Nucleus accumbens (tissue), 56 donors: ENCODE measurements around the gene PPP1R27.

Source experiments
- DNase-seq, 56 donors: peaks; one replicate each; lab custom pipeline; 2025; lab: John Stamatoyannopoulos, UW

Gene PPP1R27

DNA sequence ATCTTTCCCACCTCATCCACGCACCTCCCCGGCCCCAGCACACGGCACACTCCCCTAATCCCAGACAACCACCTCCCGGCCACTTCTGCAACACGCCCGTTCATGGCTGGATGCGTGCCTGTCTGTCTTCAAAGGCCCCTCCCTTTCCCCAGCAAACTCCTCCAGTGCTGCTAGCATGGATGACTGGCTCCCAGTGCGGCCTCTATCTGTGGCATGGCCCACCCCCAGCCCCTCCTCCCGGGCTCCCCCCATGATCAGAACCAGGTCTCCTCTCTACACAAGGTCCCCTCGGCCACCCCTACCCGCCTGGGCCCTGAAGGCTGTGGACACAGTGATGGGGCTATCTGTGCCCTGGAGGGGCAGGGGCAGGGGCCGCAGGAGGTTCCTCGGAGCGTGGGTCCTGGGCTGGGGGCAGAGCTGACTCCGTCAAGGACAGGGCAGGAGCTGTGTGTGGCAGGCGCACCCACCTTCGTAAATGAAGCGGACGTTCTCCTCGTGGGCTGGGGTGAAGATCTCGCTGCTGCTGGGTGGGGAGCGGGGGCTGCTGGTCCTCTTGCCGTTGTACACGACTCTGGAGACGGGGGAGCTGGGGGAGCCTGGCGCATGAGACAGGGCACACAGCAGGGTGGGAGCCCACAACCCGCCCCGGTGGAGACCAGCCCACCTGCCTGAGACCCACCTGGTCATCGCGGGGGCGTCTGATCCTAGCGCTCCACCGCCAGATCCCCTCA is 10.9 kb downstream of the PPP1R27 start:
- no peak for DNase-seq

DNA sequence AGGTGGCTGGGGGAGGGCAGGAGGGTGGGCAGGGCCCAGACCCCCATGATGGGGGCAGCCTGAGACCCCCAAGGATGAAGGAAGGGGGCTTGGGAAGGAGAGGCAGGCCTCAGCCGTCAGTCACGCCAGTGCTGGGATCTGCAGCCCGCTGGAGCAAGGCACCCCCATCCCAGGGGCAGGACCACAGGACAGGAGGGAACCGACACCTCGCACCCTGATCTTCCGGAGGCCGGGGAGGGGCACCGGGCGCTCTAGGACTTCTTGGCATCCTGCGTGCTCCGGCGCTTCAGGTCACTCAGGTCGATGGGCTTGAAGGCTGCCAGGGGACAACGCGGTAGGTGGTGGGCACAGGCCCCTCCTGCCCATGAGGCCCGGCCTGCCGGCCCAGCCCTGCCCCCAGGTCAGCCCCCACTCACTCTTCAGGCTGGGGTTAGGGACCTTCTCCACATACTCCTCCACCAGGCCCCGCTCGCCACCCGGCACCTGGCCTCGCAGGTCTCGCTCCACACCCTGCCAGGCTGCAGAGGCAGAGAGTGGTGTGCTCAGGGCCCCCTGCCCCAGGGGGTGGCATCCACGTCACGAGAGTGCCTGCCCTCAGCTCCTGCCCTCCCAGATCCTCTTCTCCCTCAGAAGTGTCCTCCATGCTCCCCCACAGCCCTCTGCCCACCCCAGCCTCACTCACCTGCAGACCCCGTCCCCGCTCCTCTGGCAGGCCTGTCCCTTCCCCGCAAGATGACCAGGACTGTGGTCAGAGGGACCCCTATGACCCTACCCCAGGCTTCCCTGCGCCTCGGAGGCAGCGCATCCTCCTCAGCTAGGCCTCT is 11.6 kb downstream of the PPP1R27 start:
- no peak for DNase-seq

DNA sequence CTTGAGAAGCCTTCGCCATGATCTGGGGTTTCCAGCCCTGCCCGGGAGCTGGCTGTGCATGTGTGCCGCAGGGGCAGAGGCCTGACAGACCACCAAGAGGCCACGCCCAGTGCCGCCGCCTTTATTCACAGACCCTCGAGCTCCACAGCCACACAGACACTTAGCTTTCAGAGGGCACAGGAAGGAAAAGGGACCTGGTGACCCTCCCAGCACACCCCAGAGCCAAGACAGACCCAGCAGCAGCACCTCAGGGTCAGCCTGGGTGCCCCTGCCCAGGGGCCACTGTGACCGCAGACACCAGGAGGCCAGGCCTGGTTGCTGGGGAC is 12.6 kb downstream of the PPP1R27 start:
- DNase-seq: no peak

DNA sequence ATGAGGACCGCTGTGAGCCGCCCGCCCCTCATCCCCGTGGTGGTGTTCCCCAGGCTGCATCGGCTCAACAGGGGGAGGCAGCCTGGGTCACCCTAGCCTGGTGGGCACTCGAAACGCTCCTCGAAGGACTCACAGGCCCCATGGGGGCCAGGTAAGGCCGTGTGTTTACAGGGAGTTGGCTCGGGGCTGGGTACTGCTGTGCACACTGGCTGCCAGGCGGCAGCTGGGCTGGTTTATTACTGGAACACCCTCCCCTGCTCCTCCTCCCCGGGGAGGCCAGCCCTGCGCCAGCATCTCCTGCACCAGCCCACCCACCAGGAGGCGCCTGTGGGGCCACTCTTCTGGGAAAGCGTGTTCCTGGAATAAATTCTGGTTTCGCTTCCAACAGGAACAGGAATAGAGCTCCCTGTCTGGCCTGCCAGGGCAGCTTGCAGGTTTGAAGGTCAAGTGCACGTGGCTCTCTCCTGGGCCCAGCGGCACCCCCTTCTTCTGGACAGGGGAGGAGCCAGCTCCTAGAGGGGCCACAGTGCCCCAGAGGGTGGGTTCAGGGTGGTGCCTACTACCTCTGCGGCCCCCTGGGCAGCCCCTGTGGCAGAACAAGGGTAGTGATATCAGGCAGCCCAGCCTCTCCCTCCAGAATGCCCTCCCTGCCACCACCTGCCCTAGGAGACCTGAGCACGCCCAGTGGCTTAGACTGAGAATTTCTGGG is 13.1 kb downstream of the PPP1R27 start:
- peak in 8 of 56 donors; percentile 4 to 36 (median 13) for DNase-seq

DNA sequence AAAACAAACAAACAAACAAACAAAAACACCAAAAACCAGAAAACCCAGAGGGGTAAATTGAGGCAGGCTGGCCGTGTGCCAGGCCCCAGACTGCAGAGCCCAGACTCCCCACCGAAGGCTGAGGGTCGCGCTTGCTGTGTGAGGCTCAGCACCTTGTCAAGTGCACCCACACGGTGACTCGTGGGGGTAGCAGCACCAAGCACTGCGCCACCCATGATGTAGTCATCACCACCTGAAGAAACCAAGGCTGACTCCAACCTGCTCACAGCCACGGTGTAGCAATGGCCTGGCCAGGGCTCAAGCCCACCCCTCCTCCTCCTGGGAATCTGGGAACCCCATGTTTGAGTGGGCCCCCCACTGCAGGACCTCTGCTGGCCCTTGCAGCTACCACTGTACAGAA is 13.7 kb downstream of the PPP1R27 start:
- DNase-seq: no peak

DNA sequence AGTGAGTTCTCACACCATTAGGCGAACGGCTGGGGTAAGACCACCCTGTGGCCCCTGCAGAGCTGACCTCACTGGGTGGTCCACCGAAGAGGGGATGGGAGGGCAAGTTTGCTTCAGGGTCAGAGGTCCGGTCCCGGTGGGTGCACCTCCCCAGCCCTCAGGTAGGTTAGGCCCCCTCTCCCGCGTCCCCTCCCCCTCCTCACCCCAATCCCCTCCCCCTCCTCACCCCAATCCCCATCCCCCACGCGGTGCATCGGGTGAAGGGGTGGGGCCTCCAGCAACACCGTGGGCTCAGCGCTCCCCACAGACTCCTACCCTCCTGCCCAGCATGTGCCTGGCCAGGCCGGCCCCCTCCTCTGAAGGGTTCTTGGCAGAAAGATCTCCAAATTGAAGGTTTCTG is 15.1 kb downstream of the PPP1R27 start:
- DNase-seq: no peak

DNA sequence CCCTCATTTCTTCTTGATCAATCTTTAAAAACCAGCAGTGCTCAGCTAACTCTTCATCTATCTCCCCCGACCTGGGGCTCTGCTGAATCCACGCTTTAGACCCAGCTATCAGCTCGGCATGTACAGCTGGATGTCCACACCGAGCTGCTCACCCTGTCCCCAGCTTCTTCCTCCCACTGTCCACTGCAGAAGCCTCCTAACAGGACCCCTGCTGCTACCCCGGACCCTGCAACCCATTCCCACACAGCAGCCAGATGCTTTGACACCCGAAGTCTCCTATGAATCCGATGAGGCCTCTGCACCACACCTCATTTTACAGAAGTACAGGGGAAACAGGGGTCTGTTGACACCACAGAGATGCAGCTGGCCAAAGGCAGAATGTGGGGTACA is 17.1 kb downstream of the PPP1R27 start:
- DNase-seq: no peak

DNA sequence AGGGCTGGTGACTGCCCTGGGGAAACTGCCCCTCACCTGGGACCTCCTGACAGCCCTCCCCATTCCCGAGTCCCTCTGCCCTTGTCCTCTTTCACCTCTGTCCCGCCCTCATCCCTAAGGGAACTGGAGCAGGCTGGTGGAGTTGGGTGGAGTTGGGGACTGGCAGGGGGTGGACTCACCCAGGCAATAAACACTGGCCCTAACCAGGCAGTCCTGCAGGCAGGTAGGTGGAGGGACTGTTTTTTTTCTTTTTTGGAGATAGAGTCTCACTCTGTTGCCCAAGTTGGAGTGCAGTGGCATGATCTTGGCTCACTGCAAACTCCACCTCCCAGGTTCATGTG is 19.2 kb downstream of the PPP1R27 start:
- no peak for DNase-seq

DNA sequence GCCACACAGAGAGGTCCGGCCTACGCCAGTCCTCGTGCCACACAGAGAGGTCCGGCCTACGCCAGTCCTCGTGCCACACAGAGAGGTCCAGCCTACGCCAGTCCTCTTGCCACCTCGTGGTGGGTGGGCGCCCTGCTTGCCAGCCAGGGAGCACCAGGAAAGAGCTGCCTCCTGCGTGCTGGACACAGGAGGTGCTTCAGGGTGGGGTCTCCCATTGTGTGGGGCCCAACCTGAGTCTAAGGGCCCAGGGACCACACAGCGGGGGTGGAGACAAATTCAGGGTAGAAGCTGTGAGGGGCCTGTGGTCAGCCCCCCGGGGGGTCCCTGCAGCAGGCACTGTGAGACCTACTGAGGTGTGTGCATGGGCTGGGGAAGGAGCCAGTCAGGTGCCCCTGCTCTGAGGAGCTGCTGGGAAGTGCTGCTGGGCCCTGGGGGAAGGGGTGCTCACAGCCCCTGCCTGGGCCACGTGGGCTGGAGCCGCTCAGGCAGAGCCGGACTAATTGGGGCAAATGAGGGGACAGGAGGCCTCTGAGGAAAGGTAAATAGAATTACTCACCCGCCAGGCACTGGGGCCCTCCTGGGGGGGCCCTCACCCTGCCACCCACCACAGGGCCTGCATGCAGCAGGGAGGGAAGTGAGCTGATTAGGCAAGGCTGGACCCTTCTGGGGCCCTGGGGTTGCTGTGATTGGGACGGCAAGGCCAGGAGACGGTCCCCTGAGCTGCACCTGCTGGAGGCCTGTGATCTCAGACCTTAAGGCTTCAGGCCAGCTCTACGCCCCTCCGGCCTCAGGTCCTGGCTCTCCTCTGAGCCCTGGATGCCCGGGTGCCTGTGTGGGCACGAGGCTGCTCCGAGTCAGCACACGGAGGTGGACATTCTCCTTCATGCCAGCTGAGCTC is 19.9 kb downstream of the PPP1R27 start:
- no peak for DNase-seq

DNA sequence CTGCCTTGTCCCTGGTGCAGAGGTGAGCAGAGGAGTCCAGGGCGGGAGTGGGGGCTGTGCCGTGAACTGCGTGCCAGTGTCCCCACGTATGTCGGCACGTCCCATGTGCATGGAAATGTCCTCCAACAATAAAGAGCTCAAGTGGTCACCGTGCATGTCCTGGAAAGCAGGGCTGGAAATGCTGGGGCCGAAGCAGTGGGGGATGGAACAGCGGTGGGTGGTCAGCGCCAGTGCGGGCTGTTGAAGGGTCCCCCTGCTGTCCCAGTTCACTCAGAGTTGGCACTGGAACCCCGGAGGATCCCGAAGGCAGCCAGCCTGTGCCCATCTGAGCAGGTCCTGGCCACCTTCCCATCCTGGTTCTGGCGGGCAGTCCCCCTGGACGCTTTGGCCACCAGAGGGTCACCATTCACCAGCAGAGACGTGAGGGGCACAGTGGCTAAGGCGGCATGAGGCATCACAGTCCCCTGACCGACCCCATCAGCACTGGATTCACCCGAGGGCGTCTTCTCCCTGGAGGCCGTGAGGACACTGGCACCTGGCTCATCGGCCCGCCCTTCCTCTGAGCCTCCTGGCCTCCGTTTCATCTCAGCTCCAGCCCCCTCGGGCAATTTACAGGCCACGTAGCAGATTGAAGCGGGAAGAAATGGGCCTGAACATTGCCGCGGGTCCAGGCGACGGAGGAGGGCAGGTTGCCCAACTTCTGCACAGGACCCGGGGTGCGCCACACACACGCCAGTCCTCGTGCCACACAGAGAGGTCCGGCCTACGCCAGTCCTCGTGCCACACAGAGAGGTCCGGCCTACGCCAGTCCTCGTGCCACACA is 20.8 kb downstream of the PPP1R27 start:
- no peak for DNase-seq

DNA sequence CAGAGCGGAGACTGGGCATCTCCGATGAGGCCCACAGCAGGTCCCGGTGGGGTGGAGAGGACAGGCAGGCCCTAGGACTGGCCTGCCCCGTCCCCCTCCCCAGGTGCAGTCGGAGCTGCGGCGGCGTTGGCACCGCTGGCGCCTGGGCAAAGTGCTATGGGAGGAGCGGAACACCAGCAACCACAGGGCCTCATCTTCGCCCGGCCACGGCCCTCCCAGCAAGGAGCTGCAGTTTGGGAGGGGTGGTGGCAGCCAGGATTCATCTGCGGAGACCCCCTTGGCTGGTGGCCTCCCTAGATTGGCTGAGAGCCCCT is 21.5 kb downstream of the PPP1R27 start:
- no peak for DNase-seq

DNA sequence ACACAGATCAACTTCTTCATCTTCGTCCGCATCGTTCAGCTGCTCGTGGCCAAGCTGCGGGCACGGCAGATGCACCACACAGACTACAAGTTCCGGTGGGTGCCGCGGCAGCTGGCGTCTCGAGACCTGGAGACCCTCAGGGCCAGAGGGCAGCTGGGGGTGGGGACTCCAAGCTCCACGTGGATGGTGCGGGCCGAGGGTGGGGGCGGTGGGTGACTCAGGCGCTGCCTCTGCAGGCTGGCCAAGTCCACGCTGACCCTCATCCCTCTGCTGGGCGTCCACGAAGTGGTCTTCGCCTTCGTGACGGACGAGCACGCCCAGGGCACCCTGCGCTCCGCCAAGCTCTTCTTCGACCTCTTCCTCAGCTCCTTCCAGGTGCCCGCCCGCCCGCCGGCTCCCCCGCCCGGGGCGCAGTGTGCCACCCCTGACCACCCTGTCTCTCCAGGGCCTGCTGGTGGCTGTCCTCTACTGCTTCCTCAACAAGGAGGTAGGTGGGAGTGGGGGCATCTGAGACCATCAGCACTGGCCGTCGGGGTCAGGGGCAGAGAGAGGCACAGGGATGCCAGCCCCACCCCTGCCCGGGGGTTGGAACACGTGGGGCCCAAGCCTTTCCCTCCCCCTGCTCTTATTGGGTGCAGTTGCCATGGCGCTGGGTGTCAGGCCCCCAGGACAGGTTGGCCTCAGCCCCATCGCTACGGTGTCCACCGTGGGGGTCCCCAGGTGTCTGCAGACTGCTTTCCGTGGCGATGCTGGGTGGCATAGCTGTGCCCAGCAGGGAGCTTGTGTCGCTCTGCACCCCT is 22.1 kb downstream of the PPP1R27 start:
- DNase-seq: no peak

DNA sequence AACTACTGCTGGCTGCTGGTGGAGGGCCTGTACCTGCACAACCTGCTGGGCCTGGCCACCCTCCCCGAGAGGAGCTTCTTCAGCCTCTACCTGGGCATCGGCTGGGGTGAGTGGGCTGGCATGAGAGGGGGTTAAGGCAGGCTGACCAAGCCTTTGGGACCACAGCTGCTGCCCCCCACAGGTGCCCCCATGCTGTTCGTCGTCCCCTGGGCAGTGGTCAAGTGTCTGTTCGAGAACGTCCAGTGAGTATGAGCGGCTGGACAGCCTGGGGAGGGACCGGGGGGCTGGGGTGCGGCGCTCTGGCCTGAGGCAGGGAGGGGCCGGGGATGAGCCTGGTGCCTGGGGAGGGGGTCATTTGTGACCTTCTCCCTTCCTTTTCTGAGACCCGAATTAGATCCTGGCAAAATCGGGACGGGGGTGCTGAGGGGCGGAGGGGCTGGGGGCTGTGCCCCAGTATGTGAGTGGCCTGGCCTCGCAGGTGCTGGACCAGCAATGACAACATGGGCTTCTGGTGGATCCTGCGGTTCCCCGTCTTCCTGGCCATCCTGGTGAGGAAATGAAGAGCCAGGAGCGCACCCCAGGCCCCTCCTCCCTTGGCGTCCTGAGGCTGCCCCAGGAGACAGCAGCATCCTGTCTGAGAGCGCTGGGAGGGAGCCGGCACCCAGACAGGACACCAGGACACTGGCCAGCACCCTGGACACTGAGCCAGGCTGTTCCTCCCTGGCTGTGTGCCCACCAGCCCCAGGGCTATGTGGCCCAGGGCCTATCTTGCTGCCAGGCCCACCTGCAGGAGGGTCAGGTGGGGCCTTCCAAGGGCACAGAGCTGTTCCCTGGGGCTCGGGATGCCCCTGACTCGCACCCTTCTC is 22.9 kb downstream of the PPP1R27 start:
- no peak for DNase-seq

DNA sequence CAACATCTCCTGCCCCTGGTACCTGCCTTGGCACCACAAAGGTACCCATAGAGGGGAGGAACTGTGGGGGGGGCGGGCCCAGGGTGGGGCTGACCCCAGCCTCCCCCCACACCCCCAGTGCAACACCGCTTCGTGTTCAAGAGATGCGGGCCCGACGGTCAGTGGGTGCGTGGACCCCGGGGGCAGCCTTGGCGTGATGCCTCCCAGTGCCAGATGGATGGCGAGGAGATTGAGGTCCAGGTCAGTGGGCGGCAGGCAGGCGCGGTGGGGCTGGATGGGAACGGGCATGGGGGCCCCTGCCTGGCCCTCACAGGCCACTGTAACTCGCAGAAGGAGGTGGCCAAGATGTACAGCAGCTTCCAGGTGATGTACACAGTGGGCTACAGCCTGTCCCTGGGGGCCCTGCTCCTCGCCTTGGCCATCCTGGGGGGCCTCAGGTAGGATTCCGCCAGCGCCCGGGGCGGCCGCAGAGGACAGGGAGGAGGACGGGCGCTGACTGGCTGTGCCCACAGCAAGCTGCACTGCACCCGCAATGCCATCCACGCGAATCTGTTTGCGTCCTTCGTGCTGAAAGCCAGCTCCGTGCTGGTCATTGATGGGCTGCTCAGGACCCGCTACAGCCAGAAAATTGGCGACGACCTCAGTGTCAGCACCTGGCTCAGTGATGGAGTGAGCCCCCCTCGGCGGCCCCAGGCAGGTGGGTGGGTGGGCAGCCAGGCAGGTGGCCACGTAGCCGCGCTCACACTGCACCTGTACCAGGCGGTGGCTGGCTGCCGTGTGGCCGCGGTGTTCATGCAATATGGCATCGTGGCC is 23.8 kb downstream of the PPP1R27 start:
- DNase-seq: no peak

DNA sequence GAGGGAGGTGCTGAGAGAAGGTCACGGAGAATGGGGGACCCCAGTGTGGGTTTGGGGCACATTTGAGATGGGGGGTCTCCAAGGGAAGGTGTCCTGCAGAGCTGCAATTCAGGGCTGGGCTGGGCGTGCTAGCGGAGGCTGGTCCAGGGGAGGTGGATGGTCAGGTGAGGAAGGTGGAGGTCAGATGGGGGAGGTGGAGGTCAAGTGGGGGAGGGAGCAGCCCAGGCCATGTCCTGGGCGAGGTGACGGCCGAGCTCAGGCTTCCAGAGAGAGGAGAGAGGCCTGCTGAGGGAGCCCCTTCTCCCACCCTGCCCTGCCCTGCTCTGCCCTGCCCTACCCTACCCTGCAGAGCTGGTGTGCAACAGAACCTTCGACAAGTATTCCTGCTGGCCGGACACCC is 24.4 kb downstream of the PPP1R27 start:
- DNase-seq: no peak

DNA sequence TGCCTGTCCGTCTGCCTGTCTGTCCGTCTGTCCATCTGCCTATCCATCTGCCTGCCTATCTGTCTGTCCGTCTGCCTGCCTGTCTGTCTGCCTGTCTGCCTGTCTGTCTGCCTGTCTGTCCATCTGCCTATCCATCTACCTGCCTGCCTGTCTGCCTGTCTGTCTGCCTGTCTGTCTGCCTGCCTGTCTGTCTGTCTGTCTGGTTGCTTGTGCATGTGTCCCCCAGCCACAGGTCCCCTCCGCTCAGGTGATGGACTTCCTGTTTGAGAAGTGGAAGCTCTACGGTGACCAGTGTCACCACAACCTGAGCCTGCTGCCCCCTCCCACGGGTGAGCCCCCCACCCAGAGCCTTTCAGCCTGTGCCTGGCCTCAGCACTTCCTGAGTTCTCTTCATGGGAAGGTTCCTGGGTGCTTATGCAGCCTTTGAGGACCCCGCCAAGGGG is 25.3 kb downstream of the PPP1R27 start:
- DNase-seq: no peak
